Endodermal cell (in vitro differentiated cells): Measurements from ENCODE around the gene PLD2. TPM values are rescaled to one million over a fixed set of nuclear protein-coding genes. Genes with fewer than 3 reads are reported as not detected.
A peak's percentile ranks its signal among the peaks of the same experiment; 100 is the strongest.

ENCODE experiments used
- DNase-seq: peaks from one replicate; pipeline ENCODE4 v3.0.0-alpha.2; 2017
- H3K27ac ChIP-seq: 2 replicates; pipeline ENCODE4 v1.5.1; 2013; ENCODE audit warnings: mild to moderate bottlenecking, low read depth, low read length, moderate library complexity
- H3K27me3 ChIP-seq: 2 replicates; pipeline ENCODE4 v1.6.1; 2013; ENCODE audit warnings: mild to moderate bottlenecking, low read length, moderate library complexity; ENCODE audit not compliant: insufficient read depth, control insufficient read depth, poor library complexity, severe bottlenecking
- H3K36me3 ChIP-seq: 2 replicates; pipeline ENCODE4 v1.7.0; 2013; ENCODE audit warnings: mild to moderate bottlenecking, low read length, moderate library complexity; ENCODE audit not compliant: control insufficient read depth, insufficient read depth
- H3K4me1 ChIP-seq: one replicate; pipeline ENCODE4 v1.7.0; 2013; ENCODE audit warnings: low read length; ENCODE audit not compliant: control insufficient read depth, insufficient read depth
- H3K4me3 ChIP-seq: 2 replicates; pipeline ENCODE4 v1.5.1; 2013; ENCODE audit warnings: mild to moderate bottlenecking, low read length, moderate library complexity
- H3K9ac ChIP-seq: 2 replicates; pipeline ENCODE4 v1.6.1; 2013; ENCODE audit warnings: mild to moderate bottlenecking, low read length, moderate library complexity; ENCODE audit not compliant: poor library complexity, severe bottlenecking; ENCODE audit errors: extremely low read depth
- H3K9me3 ChIP-seq: 2 replicates; pipeline ENCODE4 v1.6.1; 2013; ENCODE audit warnings: mild to moderate bottlenecking, low read length, moderate library complexity; ENCODE audit not compliant: control insufficient read depth
- H3K27ac Mint-ChIP-seq: 2 replicates; pipeline ENCODE4 v1.8.0; 2020; ENCODE audit warnings: mixed read lengths
- H3K27me3 Mint-ChIP-seq: 2 replicates; pipeline ENCODE4 v1.8.0; 2021; ENCODE audit warnings: mild to moderate bottlenecking, mixed read lengths; ENCODE audit not compliant: insufficient read depth
- H3K36me3 Mint-ChIP-seq: 2 replicates; pipeline ENCODE4 v1.8.0; 2020; ENCODE audit warnings: low read depth, mixed read lengths
- H3K4me1 Mint-ChIP-seq: 2 replicates; pipeline ENCODE4 v1.8.0; 2020; ENCODE audit warnings: mixed read lengths
- H3K4me3 Mint-ChIP-seq: 2 replicates; pipeline ENCODE4 v1.8.0; 2020; ENCODE audit warnings: mild to moderate bottlenecking, moderate library complexity, mixed read lengths
- H3K9me3 Mint-ChIP-seq: 2 replicates; pipeline ENCODE4 v1.8.0; 2020; ENCODE audit warnings: mild to moderate bottlenecking, mixed read lengths
- WGBS, 2 experiments: methylation state at CpG; one replicate each; pipeline versions ENCODE4 v1.1.5 to v1.1.7; 2013; ENCODE audit warnings: missing lambda C conversion rate in 2 of 2, mixed read lengths in 1 of 2; ENCODE audit not compliant: insufficient coverage in 1 of 2, insufficient read length in 1 of 2; 5-methylcytosine and 5-hydroxymethylcytosine counted together
- total RNA-seq, 2 donors: library from RNA; stranded (reverse); fragmentation: NEBNext Ultra II Directional in 1 of 2; extraction: Animal tissue kit (Norgen Biotek cat#: 25700) in 1 of 2; gene quantifications; 2 replicates in 1 of 2; 3 replicates in 1 of 2; pipeline ENCODE4 v1.2.1, GENCODE V29; 2021
- TF ChIP-seq, protein P1 (sequence below): fragments of 200-600 bp; sonication (generic); conservative IDR thresholded peaks from 2 replicates; pipeline ENCODE4 v1.5.0; 2021; ENCODE audit warnings: antibody characterized with exemption, mild to moderate bottlenecking

PLD2 gene
- total RNA-seq, 2 donors from 2014 or later = 72.7 to 75.2 TPM

- Mint-ChIP-seq H3K4me3 (no peak overlapping the region), H3K27me3 (no peaks in the 10 kb centered on the region), H3K27ac (no peak overlapping the region), H3K36me3 (peaks cover 3% of the 10 kb centered on the region), H3K9me3 (no peaks in the 10 kb centered on the region), H3K4me1 (peaks cover 20% of the 10 kb centered on the region)
- Histone ChIP-seq H3K4me3 (no peak overlapping the region), H3K9me3 (no peaks in the 10 kb centered on the region), H3K27ac (no peak overlapping the region), H3K9ac (no peak overlapping the region), H3K27me3 (no peaks in the 10 kb centered on the region), H3K36me3 (no peaks in the 10 kb centered on the region), H3K4me1 (no peaks in the 10 kb centered on the region)
- TF ChIP-seq, protein P1, sequence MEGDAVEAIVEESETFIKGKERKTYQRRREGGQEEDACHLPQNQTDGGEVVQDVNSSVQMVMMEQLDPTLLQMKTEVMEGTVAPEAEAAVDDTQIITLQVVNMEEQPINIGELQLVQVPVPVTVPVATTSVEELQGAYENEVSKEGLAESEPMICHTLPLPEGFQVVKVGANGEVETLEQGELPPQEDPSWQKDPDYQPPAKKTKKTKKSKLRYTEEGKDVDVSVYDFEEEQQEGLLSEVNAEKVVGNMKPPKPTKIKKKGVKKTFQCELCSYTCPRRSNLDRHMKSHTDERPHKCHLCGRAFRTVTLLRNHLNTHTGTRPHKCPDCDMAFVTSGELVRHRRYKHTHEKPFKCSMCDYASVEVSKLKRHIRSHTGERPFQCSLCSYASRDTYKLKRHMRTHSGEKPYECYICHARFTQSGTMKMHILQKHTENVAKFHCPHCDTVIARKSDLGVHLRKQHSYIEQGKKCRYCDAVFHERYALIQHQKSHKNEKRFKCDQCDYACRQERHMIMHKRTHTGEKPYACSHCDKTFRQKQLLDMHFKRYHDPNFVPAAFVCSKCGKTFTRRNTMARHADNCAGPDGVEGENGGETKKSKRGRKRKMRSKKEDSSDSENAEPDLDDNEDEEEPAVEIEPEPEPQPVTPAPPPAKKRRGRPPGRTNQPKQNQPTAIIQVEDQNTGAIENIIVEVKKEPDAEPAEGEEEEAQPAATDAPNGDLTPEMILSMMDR = no peak
- no peak for DNase-seq
- WGBS, 2 experiments = 84 to 87% methylated on average over 13 of the region's 13 CpGs
Measured at GRCh38 chr17:4846635-4847390, 39.9 kb downstream of the PLD2 start.

DNA sequence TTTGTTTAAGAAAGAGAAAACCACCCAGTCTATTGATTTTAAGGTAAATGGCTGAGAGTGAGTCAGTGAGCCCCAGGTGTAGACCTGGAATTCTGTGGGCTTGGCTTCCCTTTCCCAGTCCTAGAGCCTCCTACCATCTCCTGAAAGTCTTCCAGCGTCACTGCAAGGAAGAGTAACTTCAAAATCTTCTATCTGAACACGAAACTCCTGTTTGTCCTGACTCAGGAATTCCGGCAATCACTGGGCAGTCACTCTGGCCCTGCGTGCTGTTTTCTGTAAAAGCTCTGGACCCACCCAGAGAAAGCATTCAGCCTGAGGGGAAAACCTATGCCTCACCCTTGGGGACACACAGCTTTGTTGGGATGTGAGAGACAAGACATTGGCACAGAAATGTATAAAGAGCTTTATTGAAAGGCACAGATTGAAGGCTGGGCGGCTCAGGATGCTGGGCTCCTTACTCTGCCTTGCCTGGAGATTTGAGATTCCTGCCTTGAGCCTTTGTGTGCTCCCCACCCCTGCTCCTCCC lies 42.1 kb downstream of the PLD2 start:
- peak; percentile 68 for DNase-seq

GRCh38 chr17:4850246-4850645 lies 43.3 kb downstream of the PLD2 start:
- H3K4me3 ChIP-seq = no peak overlapping the region
- H3K27ac Mint-ChIP-seq = no peak overlapping the region
- H3K4me3 Mint-ChIP-seq = no peak overlapping the region
- TF ChIP-seq, protein P1 = no peak
- no peak for DNase-seq
- peaks cover 5% of the 10 kb centered on the region for H3K36me3 Mint-ChIP-seq
- peaks cover 32% of the 10 kb centered on the region for H3K4me1 Mint-ChIP-seq
- H3K9me3 ChIP-seq = no peaks in the 10 kb centered on the region
- H3K27me3 ChIP-seq = no peaks in the 10 kb centered on the region
- no peaks in the 10 kb centered on the region for H3K27me3 Mint-ChIP-seq
- 80 to 100% methylated on average over 1 to 2 of the region's 2 CpGs for WGBS, 2 experiments
- H3K4me1 ChIP-seq = no peaks in the 10 kb centered on the region
- no peak overlapping the region for H3K9ac ChIP-seq
- H3K36me3 ChIP-seq = no peaks in the 10 kb centered on the region
- H3K9me3 Mint-ChIP-seq = no peaks in the 10 kb centered on the region
- H3K27ac ChIP-seq = no peak overlapping the region

More for the DNA sequence above, 42.1 kb downstream of the PLD2 start:
- TF ChIP-seq, protein P1 = no peak
- H3K27me3 ChIP-seq = no peaks in the 10 kb centered on the region
- H3K27ac ChIP-seq = no peak overlapping the region
- H3K4me1 ChIP-seq = no peaks in the 10 kb centered on the region
- H3K27ac Mint-ChIP-seq = peak overlapping the region; percentile 81
- no peaks in the 10 kb centered on the region for H3K36me3 Mint-ChIP-seq
- no peaks in the 10 kb centered on the region for H3K9me3 Mint-ChIP-seq
- no peak overlapping the region for H3K4me3 ChIP-seq
- no peak overlapping the region for H3K9ac ChIP-seq
- WGBS, 2 experiments = 77 to 82% methylated on average over 4 to 5 of the region's 5 CpGs
- peaks cover 27% of the 10 kb centered on the region for H3K4me1 Mint-ChIP-seq
- no peak overlapping the region for H3K4me3 Mint-ChIP-seq
- H3K27me3 Mint-ChIP-seq = no peaks in the 10 kb centered on the region
- H3K9me3 ChIP-seq = no peaks in the 10 kb centered on the region
- no peaks in the 10 kb centered on the region for H3K36me3 ChIP-seq
